Non-pigmented ciliary epithelial cell (primary cell): ENCODE measurements around the gene AQP1.

Source experiments
- DNase-seq: peaks from one replicate; pipeline ENCODE4 v3.0.0-alpha.2; 2010; ENCODE audit warnings: low read depth

The AQP1 gene

DNA sequence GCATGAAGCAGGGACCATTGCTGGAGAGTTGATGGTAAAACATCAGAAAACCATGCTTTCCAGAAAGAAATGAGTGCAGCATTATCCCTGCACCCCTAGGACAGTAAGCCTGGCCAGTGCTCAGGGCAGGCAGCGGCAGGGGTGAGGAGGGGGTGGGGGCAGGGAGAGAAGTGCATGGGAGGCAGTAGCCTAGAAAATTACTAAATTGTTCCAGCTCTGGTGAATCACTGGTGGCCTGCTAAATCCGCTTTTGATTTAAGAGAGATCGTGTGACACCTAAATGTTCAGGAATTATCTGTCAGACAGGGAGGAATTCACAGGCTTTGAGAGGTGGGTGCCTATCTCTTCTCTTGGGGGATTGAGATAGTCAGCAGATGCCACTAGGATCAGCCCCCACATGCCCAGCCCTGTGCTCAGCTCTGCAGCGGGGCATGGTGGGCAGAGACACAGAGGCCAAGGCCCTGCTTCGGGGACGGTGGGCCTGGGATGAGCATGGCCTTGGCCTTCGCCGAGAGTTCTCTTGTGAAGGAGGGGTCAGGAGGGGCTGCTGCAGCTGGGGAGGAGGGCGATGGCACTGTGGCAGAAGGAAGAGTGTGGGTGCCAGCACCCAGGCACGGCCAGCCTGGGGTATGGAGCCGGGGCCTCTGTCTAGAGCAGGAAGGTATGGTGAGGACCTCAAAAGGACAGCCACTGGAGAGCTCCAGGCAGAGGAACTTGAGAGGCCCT, 5.0 kb upstream of the AQP1 start:
- no peak for DNase-seq

- no peak for DNase-seq
Observed at GRCh38 chr7:30907527-30908267, 4.0 kb upstream of the AQP1 start.

DNA sequence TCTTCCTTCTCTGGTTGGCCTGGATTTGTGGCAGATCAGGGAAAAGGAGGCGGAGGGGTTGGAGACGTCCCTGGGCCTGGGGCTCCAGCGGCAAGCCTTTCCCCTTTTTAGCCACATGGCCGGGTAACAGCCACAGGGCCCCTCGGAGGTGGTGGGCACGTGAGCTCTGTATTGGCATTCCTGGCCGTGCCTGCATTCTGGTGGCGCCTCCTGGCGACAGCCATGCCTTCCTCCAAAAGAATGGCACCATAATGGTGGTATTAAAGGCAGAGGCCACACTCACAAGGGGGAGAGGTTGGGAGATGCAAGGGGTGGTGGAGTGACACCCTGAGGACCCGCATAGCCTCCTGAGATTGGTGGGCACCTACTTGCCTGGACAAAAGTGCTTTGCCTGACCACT, 3.0 kb upstream of the AQP1 start:
- DNase-seq: no peak

DNA sequence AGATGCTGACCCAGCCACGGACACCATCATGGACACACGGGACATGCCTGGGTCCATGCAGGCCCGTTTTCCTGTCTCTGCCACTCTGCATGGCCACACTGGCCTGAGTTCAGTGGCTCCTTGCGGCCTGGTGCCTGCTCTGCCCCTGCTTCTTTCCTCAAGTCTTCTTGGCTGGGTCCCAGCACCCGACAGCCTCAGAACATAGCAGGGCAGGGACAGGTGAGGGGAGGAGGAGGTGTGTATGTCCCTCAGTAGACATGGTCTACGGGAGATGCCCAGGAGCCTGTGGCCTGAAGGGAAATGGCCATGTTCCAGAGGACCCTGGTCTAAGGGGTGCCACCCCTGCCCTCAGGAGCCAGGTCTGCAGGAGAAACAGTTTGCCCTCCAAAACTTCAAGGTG, 2.2 kb upstream of the AQP1 start:
- DNase-seq: no peak

GRCh38 chr7:30910411-30911073, 1.1 kb upstream of the AQP1 start:
- DNase-seq: no peak

- no peak for DNase-seq
Observed at GRCh38 chr7:30911133-30911532, 520 bp upstream of the AQP1 start.

DNA sequence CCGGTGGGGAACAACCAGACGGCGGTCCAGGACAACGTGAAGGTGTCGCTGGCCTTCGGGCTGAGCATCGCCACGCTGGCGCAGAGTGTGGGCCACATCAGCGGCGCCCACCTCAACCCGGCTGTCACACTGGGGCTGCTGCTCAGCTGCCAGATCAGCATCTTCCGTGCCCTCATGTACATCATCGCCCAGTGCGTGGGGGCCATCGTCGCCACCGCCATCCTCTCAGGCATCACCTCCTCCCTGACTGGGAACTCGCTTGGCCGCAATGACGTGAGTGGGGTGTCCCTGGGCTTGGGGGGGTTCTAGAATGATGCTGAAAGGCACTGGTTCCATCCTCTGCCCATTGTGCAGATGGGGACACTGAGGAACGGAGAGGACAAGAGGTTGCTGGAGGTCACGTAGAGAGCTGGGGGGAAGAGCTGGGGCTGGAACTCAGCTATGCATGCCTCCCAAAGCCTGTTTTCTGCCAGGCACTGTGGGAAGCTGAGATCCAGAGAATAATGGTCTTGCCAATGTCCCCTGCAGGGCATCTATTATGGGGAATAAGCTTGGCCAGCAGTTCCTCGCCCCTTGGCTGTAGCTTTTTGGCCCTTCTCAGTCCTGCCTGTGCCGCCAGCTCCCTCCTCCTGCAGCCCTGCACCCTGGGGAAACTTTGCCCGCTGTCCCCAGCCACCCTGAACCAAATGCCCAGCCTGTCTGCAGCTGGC, 523 bp downstream of the AQP1 start:
- DNase-seq: no peak

GRCh38 chr7:30912731-30912985, 1.0 kb downstream of the AQP1 start:
- DNase-seq: no peak

DNA sequence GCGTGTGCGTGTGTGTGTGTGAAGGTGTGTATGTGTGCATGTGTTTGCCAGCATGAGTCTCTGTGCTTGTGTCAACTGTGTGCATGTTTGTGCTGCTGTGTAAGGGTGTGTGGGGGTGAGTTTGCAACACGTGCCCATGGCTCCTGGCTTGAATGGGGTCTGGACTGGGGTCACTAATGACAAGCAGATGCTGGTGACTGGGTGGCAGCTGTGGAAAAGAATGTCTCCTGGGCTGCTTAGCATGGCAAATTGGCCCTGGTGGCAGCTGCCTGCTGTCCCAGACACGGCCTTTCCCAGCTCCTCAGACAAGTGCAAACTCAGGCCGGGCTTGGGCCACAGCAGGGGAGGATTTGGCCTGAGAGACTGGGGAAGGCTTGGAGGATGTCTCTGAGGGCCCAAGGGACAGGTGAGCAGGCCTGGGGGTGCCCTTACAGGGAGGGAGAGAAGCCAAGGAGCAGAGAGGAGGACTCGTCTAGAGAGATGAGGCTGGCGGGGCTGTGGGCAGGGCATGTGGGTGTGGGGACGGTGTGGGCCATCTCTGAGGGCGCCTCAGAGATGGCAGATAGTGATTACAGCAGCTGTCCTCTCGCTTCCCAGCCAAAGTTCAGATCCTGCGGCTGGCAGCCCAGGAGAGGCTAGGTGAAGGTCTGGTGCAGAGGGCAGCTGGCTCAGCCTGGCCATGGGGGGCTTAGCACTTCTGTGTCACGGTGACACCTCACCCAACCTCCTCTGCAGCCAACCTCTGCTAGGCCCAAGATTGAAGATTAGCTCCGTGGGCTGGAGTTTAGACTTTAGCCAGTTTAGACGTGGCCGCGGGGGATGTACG, 1.5 kb downstream of the AQP1 start:
- DNase-seq: no peak

GRCh38 chr7:30913821-30914515, 2.3 kb downstream of the AQP1 start:
- DNase-seq: no peak

DNA sequence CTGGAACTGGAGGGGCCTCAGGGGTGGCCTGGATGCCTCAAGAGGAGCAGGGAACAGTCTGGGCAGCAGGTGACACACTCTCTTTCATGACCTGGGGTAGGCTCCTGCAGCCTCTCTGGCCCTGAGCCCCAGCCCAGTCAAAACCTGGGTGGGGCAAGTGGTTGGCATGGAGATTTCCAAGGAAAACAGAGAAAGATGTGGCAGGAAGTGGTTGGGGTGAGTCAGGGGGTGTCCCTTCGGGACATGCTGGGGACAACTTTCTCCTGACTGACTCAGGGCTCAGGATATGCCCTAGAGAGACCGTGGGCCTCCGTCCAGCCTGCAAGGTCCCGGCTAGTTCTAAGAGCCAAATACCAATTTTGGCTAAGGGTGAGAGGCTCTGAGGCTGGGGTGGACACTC, 2.9 kb downstream of the AQP1 start:
- DNase-seq: no peak

GRCh38 chr7:30915005-30915601, 3.5 kb downstream of the AQP1 start:
- DNase-seq: no peak

DNA sequence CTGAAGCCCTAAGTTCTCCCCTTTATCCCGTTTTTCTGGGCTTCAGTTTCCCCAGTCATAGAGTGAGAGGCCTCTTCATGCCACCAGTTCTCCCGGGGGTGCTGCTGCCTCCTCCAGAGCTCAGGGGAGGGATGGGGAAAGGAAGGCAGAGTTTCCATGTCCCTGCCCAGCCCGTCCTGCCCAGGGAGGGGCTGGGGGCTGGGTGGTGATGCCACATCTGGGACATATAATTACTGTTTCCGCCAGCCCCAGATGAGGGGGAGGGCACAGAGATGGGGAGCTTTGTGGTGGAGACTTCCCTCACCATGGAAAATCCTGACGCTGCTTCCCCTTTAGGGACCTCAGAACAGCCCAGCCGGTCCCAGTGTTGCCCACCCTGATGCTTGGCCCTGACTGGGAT, 4.1 kb downstream of the AQP1 start:
- DNase-seq: no peak

- no peak for DNase-seq
Observed at GRCh38 chr7:30916255-30916654, 4.6 kb downstream of the AQP1 start.

DNA sequence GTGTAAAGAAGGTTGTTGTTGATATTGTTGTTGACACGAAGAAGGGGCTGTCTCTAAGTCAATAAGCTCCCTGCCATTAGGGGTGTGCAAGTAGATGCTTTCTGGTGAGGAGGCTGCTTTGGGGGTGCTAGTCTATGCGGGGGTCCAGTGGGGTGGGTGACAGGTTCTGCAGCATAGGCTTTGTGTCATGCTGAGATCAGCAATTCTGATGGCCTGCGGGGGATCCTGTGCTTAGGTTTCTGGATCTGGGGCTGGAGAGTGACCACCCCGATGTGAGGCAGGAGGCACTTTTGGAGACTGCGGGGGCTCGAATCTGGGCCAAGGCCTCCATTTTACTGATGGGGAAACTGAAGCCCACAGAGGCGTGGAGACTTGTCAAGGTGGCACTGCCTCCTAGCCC, 5.1 kb downstream of the AQP1 start:
- no peak for DNase-seq

DNA sequence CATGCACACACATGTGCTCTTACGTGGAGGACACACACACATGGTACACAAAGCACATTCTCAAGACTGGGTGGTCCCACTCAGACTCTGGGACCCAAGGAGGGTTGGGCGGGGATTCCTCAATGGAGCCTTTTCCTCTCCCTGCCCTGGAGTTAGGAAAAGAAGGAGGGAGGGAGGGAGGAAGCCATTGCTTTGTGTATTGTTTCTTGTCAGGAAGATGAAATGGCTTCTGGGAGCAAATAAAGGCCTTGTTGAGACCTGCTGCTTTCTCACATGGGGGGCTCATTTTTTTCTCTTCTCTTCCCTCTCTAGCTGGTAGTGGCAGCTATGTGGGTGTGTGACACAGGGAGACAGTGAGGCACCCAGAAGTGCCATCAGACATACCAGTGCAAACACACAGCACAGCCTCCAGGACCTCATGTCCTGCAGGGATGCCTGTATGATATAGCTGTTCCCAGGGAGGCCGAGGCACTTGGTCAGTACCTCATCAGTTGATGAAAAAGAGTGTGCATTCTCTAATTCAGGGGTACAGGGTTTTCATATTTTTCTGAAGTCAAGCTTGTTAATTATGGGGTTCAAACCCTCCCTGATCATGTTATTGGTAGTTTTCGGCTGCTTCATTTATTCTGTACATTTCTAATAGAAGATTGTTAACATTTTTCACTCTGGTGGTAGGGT, 5.7 kb downstream of the AQP1 start:
- DNase-seq: no peak

DNA sequence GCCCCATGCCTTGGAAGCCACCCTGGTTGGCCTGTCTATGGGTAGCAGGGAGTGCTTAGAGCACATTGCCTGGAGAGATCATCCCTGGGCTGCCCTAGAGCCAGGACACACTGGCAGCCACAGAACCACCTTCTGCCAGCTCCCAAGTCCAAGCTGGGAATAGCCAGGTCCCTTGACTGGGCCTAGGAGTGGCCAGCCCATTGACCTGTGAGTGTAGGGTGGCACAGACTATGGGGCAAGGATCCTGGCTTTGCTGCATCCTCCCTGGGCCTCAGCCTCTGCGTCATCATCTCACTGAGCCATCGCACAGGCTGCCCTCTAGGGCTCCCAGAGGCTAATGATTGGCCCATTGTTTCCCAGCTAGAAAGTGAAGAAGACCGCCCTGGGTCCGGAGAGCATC, 7.0 kb downstream of the AQP1 start:
- no peak for DNase-seq

- no peak for DNase-seq
Observed at GRCh38 chr7:30920021-30920583, 8.4 kb downstream of the AQP1 start.

DNA sequence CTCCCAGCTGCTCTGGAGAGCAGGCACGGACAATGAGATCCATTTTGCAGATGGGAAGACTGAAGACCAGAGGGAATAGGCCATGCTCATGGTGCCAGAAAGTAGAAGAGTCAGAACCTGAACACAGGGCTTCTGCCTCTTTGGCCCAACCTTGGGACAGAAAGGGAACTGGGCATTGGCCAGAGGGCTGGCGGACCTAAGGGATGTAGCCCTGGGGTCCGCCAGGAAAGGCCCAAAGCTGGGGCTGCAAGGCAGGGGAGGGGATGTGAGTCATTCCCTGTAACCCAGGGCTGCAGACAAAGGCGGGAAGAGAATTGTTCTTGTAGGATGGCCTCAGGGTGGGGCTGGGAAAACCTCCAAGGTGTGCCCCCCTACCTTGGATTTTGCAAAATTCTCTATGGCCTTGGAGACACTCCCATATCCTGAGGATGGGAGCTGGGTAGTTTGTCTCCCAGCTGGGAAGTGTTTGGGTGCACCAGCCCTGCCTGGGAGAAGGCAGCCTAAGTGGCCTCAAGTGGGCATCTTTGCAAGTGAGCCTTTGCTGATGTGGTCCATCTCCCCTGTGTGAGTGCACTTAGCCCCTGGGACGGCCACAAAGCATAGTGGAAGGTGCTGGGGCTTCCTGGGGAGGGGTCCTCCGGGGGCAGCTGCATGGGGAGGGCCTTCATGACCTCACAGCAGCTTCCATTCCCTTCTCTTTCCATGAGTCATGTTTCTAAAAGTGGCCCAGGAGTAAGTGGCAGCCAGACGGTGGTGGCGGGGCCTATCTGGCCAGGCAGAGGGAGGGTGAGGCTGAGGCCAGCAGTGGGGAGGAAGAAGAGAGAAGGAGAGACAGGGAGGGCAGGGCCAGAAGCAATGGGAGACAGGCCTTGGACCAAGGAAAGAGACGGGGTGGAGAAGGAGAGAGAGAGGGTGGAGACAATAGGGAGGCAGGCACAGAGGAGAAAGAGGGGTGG, 9.2 kb downstream of the AQP1 start:
- DNase-seq: no peak
